Uterus (tissue), 4 donors: Measurements from ENCODE around the gene MACC1. TPM values are rescaled to one million over a fixed set of nuclear protein-coding genes. Genes with fewer than 3 reads are reported as not detected.
A peak's percentile ranks its signal among the peaks of the same experiment; 100 is the strongest.

Experiments
- DNase-seq, 2 donors: peaks; one replicate each; pipeline ENCODE4 v3.0.0-alpha.2; 2019 to 2020
- H3K27ac ChIP-seq, 2 donors: fragments of 200-600 bp; sonication (generic); 1 replicate in 1 of 2; 2 replicates in 1 of 2; pipeline ENCODE4 v1.5.1; 2016 to 2018
- H3K27me3 ChIP-seq, 2 donors: fragments of 200-600 bp; sonication (generic); one replicate each; pipeline ENCODE4 v1.5.1; 2018 to 2019; ENCODE audit warnings: control low read depth in 1 of 2
- H3K36me3 ChIP-seq, 2 donors: fragments of 200-600 bp; sonication (generic); one replicate each; pipeline ENCODE4 v1.5.1; 2019; ENCODE audit warnings: control low read depth in 1 of 2
- H3K4me1 ChIP-seq, 2 donors: fragments of 200-600 bp; sonication (generic); one replicate each; pipeline ENCODE4 v1.5.1; 2018 to 2019; ENCODE audit warnings: control low read depth in 1 of 2
- H3K4me3 ChIP-seq, 2 donors: fragments of 200-600 bp; sonication (generic); 1 replicate in 1 of 2; 2 replicates in 1 of 2; pipeline ENCODE4 v1.5.1; 2018 to 2019; ENCODE audit warnings: mild to moderate bottlenecking in 1 of 2
- H3K9me3 ChIP-seq, 2 donors: fragments of 200-600 bp; sonication (generic); one replicate each; pipeline ENCODE4 v1.5.1; 2019; ENCODE audit warnings: control low read depth in 1 of 2
- CTCF ChIP-seq, 4 experiments: fragments of 200-600 bp in 2 of 4; fragments of 450-650 bp in 2 of 4; sonication (generic) in 2 of 4; IDR thresholded peaks; one replicate each; pipeline ENCODE4 v1.5.1; 2016 to 2019; ENCODE audit warnings: antibody characterized with exemption in 4 of 4, mild to moderate bottlenecking in 2 of 4, moderate library complexity in 1 of 4
- POLR2A ChIP-seq, 2 donors: fragments of 450-650 bp; IDR thresholded peaks; one replicate each; pipeline ENCODE4 v1.6.1; 2016; ENCODE audit warnings: antibody characterized with exemption in 2 of 2, mild to moderate bottlenecking in 1 of 2, moderate library complexity in 1 of 2
- intact Hi-C: fragments of 100-400 bp; cut with DNase I; formaldehyde crosslinking; loops from one replicate; pipeline ENCODE4 v1.15.1; 2023; ENCODE audit warnings: low total_unique reads
- total RNA-seq, 4 donors: library from RNA; depleted of rRNA in 3 of 4; stranded (reverse); fragments of >200 nt in 3 of 4; gene quantifications; one replicate each; pipeline versions ENCODE4 v1.1.0 to v1.2.4, GENCODE V29; 2014 to 2023
- donor health status: DM: yes; HTN: yes; CAD: no.

The MACC1 gene
- total RNA-seq, 4 donors from 2014 or later: 1.0 to 23.9 (median 1.5) TPM; not detected in 1

- no peak overlapping the region for H3K4me3 ChIP-seq
- H3K27ac ChIP-seq: peak overlapping the region; percentile 29 to 42
- no peaks in the 10 kb centered on the region for H3K27me3 ChIP-seq
- DNase-seq: no peak
- TF ChIP-seq POLR2A (IDR thresholded peaks at IDR 0.05) (no peak), CTCF (IDR thresholded peaks at IDR 0.05) (no peak)
- no peaks in the 10 kb centered on the region for H3K36me3 ChIP-seq
- intact Hi-C loops: no loop called here
- H3K4me1 ChIP-seq: no peaks in the 10 kb centered on the region
- no peaks in the 10 kb centered on the region for H3K9me3 ChIP-seq
These were observed 3.9 kb upstream of the MACC1 start for GRCh38 chr7:20220921-20221547.

- H3K9me3 ChIP-seq: no peaks in the 10 kb centered on the region
- TF ChIP-seq CTCF (IDR thresholded peaks at IDR 0.05): no peak
- no peak for TF ChIP-seq POLR2A (IDR thresholded peaks at IDR 0.05)
- H3K4me3 ChIP-seq: no peak overlapping the region
- H3K27ac ChIP-seq: peak overlapping the region; percentile 29 to 42
- DNase-seq: no peak
- H3K36me3 ChIP-seq: no peaks in the 10 kb centered on the region
- intact Hi-C loops: no loop called here
- no peaks in the 10 kb centered on the region for H3K4me1 ChIP-seq
- H3K27me3 ChIP-seq: no peaks in the 10 kb centered on the region
These were observed 3.1 kb upstream of the MACC1 start for GRCh38 chr7:20220293-20220761.

- Histone ChIP-seq H3K4me1 (no peaks in the 10 kb centered on the region), H3K27me3 (no peaks in the 10 kb centered on the region), H3K27ac (peak overlapping the region in 1 of 2 donors; percentile 42), H3K4me3 (no peak overlapping the region), H3K36me3 (no peaks in the 10 kb centered on the region), H3K9me3 (no peaks in the 10 kb centered on the region)
- intact Hi-C loops: no loop called here
- TF ChIP-seq CTCF (IDR thresholded peaks at IDR 0.05) (no peak), POLR2A (IDR thresholded peaks at IDR 0.05) (no peak)
- DNase-seq: peak; percentile 22 to 58
These were observed 2.5 kb upstream of the MACC1 start for GRCh38 chr7:20219446-20220292.

- DNase-seq: no peak
- no peaks in the 10 kb centered on the region for H3K4me1 ChIP-seq
- TF ChIP-seq POLR2A (IDR thresholded peaks at IDR 0.05): no peak
- no peak for TF ChIP-seq CTCF (IDR thresholded peaks at IDR 0.05)
- peak overlapping the region in 1 of 2 donors; percentile 37 for H3K27ac ChIP-seq
- no peaks in the 10 kb centered on the region for H3K27me3 ChIP-seq
- no peaks in the 10 kb centered on the region for H3K9me3 ChIP-seq
- H3K4me3 ChIP-seq: no peak overlapping the region
- H3K36me3 ChIP-seq: no peaks in the 10 kb centered on the region
- intact Hi-C loops: no loop called here
These were observed 1.9 kb upstream of the MACC1 start for GRCh38 chr7:20219062-20219445.

GRCh38 chr7:20218279-20218678 lies 1.1 kb upstream of the MACC1 start:
- Histone ChIP-seq H3K36me3 (no peaks in the 10 kb centered on the region), H3K9me3 (no peaks in the 10 kb centered on the region), H3K4me1 (no peaks in the 10 kb centered on the region), H3K27ac (no peak overlapping the region), H3K27me3 (no peaks in the 10 kb centered on the region), H3K4me3 (no peak overlapping the region)
- TF ChIP-seq POLR2A (IDR thresholded peaks at IDR 0.05): no peak
- TF ChIP-seq CTCF (IDR thresholded peaks at IDR 0.05): no peak
- DNase-seq: no peak
- intact Hi-C loops: no loop called here
